ENCODE data around the gene COL4A2. TPM values are rescaled to one million over a fixed set of nuclear protein-coding genes. Genes with fewer than 3 reads are reported as not detected.

The COL4A2 gene
- polyA plus RNA-seq, 1 donor = 406 TPM

- DNase-seq = no peak
Observed at GRCh38 chr13:110533771-110534670, 226.9 kb downstream of the COL4A2 start.

- DNase-seq = no peak
Observed at GRCh38 chr13:110535526-110535925, 228.4 kb downstream of the COL4A2 start.

- DNase-seq = no peak
Observed at GRCh38 chr13:110536006-110536693, 229.1 kb downstream of the COL4A2 start.

GRCh38 chr13:110538632-110539031 lies 231.5 kb downstream of the COL4A2 start:
- DNase-seq = no peak

GRCh38 chr13:110539894-110540293 lies 232.8 kb downstream of the COL4A2 start:
- no peak for DNase-seq

GRCh38 chr13:110540871-110541525 lies 233.9 kb downstream of the COL4A2 start:
- DNase-seq = no peak

GRCh38 chr13:110541526-110541920 lies 234.4 kb downstream of the COL4A2 start:
- DNase-seq = no peak

- no peak for DNase-seq
Observed at GRCh38 chr13:110542169-110542796, 235.2 kb downstream of the COL4A2 start.

- DNase-seq = no peak
Observed at GRCh38 chr13:110546378-110546777, 239.3 kb downstream of the COL4A2 start.

GRCh38 chr13:110546926-110547325 lies 239.8 kb downstream of the COL4A2 start:
- DNase-seq = no peak

GRCh38 chr13:110548891-110549794 lies 242.1 kb downstream of the COL4A2 start:
- DNase-seq = no peak

GRCh38 chr13:110549795-110550160 lies 242.7 kb downstream of the COL4A2 start:
- no peak for DNase-seq

- no peak for DNase-seq
Observed at GRCh38 chr13:110551284-110551683, 244.2 kb downstream of the COL4A2 start.

GRCh38 chr13:110552767-110553166 lies 245.7 kb downstream of the COL4A2 start:
- DNase-seq = no peak

- DNase-seq = no peak
Observed at GRCh38 chr13:110553417-110553816, 246.3 kb downstream of the COL4A2 start.

GRCh38 chr13:110554227-110554836 lies 247.2 kb downstream of the COL4A2 start:
- no peak for DNase-seq

GRCh38 chr13:110554946-110555345 lies 247.9 kb downstream of the COL4A2 start:
- DNase-seq = no peak

- no peak for DNase-seq
Observed at GRCh38 chr13:110555601-110556223, 248.6 kb downstream of the COL4A2 start.

- DNase-seq = no peak
Observed at GRCh38 chr13:110556224-110556606, 249.1 kb downstream of the COL4A2 start.

- no peak for DNase-seq
Observed at GRCh38 chr13:110557082-110557481, 250.0 kb downstream of the COL4A2 start.
